Fibroblast of skin of left quadriceps (primary cell): ENCODE results near the gene NKX2-4.
A peak's percentile ranks its signal among the peaks of the same experiment; 100 is the strongest.

Source experiments
- DNase-seq, 2 experiments: peaks; one replicate each; pipeline ENCODE4 v3.0.0-alpha.2; 2013; ENCODE audit warnings: low read depth in 2 of 2

Gene NKX2-4

GRCh38 chr20:21360705-21361104 lies 36.6 kb downstream of the NKX2-4 start:
- peak in 1 of 2 experiments; percentile 3 for DNase-seq

GRCh38 chr20:21358737-21359136 lies 38.6 kb downstream of the NKX2-4 start:
- no peak for DNase-seq

GRCh38 chr20:21357844-21358243 lies 39.5 kb downstream of the NKX2-4 start:
- no peak for DNase-seq

GRCh38 chr20:21356386-21356785 lies 40.9 kb downstream of the NKX2-4 start:
- no peak for DNase-seq

- DNase-seq: no peak
Measured at GRCh38 chr20:21355981-21356380, 41.3 kb downstream of the NKX2-4 start.

GRCh38 chr20:21353236-21353635 lies 44.1 kb downstream of the NKX2-4 start:
- no peak for DNase-seq

GRCh38 chr20:21352703-21353102 lies 44.6 kb downstream of the NKX2-4 start:
- peak; percentile 25 to 31 for DNase-seq
